NCI-H1694 (cell line): Measurements from ENCODE around the gene CSF1.

ENCODE experiments used
- DNase-seq: peaks from one replicate; lab custom pipeline; 2025; lab: John Stamatoyannopoulos, UW

The CSF1 gene

GRCh38 chr1:109979489-109980091, 68.9 kb downstream of the CSF1 start:
- no peak for DNase-seq
